ENCODE measurements around the gene ZNRF3.
"Not testable (repeated sequence)": the region's sequence is repeated elsewhere in the genome, so short reads cannot be mapped to it uniquely, and the experiment has no call there.

GRCh38 chr22:28908810-28909209 lies 25.4 kb downstream of the ZNRF3 start:
- TF ChIP-seq POLR2A (IDR thresholded peaks at IDR 0.05; ENCODE audit: low read depth); POLR2AphosphoS5 (IDR thresholded peaks at IDR 0.05): not testable (repeated sequence)
- TF ChIP-seq, protein P1, sequence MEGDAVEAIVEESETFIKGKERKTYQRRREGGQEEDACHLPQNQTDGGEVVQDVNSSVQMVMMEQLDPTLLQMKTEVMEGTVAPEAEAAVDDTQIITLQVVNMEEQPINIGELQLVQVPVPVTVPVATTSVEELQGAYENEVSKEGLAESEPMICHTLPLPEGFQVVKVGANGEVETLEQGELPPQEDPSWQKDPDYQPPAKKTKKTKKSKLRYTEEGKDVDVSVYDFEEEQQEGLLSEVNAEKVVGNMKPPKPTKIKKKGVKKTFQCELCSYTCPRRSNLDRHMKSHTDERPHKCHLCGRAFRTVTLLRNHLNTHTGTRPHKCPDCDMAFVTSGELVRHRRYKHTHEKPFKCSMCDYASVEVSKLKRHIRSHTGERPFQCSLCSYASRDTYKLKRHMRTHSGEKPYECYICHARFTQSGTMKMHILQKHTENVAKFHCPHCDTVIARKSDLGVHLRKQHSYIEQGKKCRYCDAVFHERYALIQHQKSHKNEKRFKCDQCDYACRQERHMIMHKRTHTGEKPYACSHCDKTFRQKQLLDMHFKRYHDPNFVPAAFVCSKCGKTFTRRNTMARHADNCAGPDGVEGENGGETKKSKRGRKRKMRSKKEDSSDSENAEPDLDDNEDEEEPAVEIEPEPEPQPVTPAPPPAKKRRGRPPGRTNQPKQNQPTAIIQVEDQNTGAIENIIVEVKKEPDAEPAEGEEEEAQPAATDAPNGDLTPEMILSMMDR (IDR thresholded peaks at IDR 0.05): not testable (repeated sequence)
